ENCODE measurements around the gene AK1. TPM values are rescaled to one million over a fixed set of nuclear protein-coding genes. Genes with fewer than 3 reads are reported as not detected.

AK1 gene
- total and polyA plus RNA-seq, 2 of the 8 experiments (the other 6 are each of a cell fraction or from before 2014, with no cell fraction given) = 37.9 to 39.2 TPM

GRCh38 chr9:127865645-127866464 lies 11.6 kb downstream of the AK1 start:
- no peaks in the 10 kb centered on the region; a peak in 1 of 7 replicates for H3K27me3 ChIP-seq (replicated peaks in 1 of 4; ENCODE audit: control insufficient read depth in 3 of 4, extremely low read depth in 1 of 4, insufficient read depth in 3 of 4, low read length in 3 of 4)
- 86 to 100% methylated on average over 2 to 19 of the region's 19 CpGs for WGBS, 2 experiments (ENCODE audit: extremely low coverage in 1 of 2, insufficient coverage in 1 of 2, insufficient read length in 1 of 2, insufficient replicate concordance in 2 of 2, low coverage in 1 of 2, low lambda C conversion rate in 2 of 2, missing lambda C conversion rate in 1 of 2)
- no peak overlapping the region for H3K27ac ChIP-seq (ENCODE audit: low read depth, low read length)
- TF ChIP-seq EP300 (IDR thresholded peaks at IDR 0.05; ENCODE audit: borderline replicate concordance in 1 of 2, low read depth in 2 of 2, low read length in 2 of 2) (no peak), SIRT6 (IDR thresholded peaks at IDR 0.05; ENCODE audit: low read length) (no peak), SIX5 (IDR thresholded peaks at IDR 0.05; ENCODE audit: low read depth, low read length) (no peak), PHF8 (conservative IDR thresholded peaks at IDR 0.05; ENCODE audit: low read depth, low read length) (no peak), TAF7 (optimal IDR thresholded peaks at IDR 0.05; ENCODE audit: borderline replicate concordance, low read depth, low read length) (no peak), HDAC2 (IDR thresholded peaks at IDR 0.05; ENCODE audit: borderline replicate concordance in 1 of 2, low read depth in 2 of 2, low read length in 2 of 2) (no peak), BACH1 (IDR thresholded peaks at IDR 0.05; ENCODE audit: low read length) (no peak)

More at GRCh38 chr9:127865645-127866464, 11.6 kb downstream of the AK1 start:
- peaks cover 0 to 5% of the 10 kb centered on the region in 2 experiments for H4K20me1 ChIP-seq (replicated peaks in 1 of 2; ENCODE audit: control insufficient read depth in 1 of 2, insufficient read depth in 2 of 2, low read length in 2 of 2)
- H3K4ac ChIP-seq (replicated peaks; ENCODE audit: insufficient read length, low read depth, low read length) = no peak overlapping the region
- no peak for DNase-seq (ENCODE audit: low read depth in 1 of 2, low spot score in 2 of 2)
- H3K56ac ChIP-seq (replicated peaks; ENCODE audit: insufficient read length, low read depth, low read length) = no peak overlapping the region
- H4K8ac ChIP-seq (ENCODE audit: extremely low read depth, insufficient read depth, low read length) = no peak overlapping the region
- CTCF ChIA-PET (ENCODE audit: partially characterized antibody) = interaction anchor here (0.6 to 9.2 kb wide), 11 partner anchors 8 to 287 kb away, joined by 3 to 114 read pairs (median 5); no protein-coding TSS in a partner anchor
- no peak overlapping the region for H2AFZ ChIP-seq (ENCODE audit: low read length)
- no peaks in the 10 kb centered on the region for H3K9me3 ChIP-seq (ENCODE audit: insufficient read depth in 2 of 2, low read depth in 1 of 2, low read length in 1 of 2)
- no peaks in the 10 kb centered on the region; the same call in 1 of the 2 replicates for H3K79me1 ChIP-seq (ENCODE audit: low read depth, low read length)
- H2BK120ac ChIP-seq (replicated peaks; ENCODE audit: low read depth, low read length) = no peak overlapping the region
- H3K23me2 ChIP-seq (ENCODE audit: low read depth, low read length) = peaks cover 4% of the 10 kb centered on the region; the same call in 1 of the 2 replicates
- H2BK12ac ChIP-seq (ENCODE audit: low read depth, low read length) = peak overlapping the region; percentile 77; the same call in 1 of the 2 replicates
- H3K36me3 ChIP-seq (ENCODE audit: control insufficient read depth in 2 of 4, insufficient read depth in 4 of 4, low read length in 3 of 4) = no peaks in the 10 kb centered on the region
- peak overlapping the region; percentile 43; the same call in 1 of the 2 replicates for H2BK20ac ChIP-seq (ENCODE audit: low read length)
- no peak overlapping the region for H3K4me2 ChIP-seq (ENCODE audit: insufficient read depth in 1 of 2, low read depth in 2 of 2, low read length in 2 of 2)
- no peaks in the 10 kb centered on the region for H3K79me2 ChIP-seq (ENCODE audit: control insufficient read depth in 1 of 2, insufficient read depth in 2 of 2, low read length in 2 of 2)
- H4K91ac ChIP-seq (replicated peaks; ENCODE audit: insufficient read length, low read length) = peak overlapping the region; percentile 88
- no peak for FAIRE-seq
- H3K9ac ChIP-seq (replicated peaks in 1 of 4; ENCODE audit: extremely low read depth in 1 of 4, low read depth in 3 of 4, low read length in 3 of 4) = peak overlapping the region in 1 of 4 experiments; percentile 39; a peak in 2 of 7 replicates
- peaks cover 0 to 8% (median 2%) of the 10 kb centered on the region in 4 experiments; a peak in 1 of 7 replicates for H3K4me1 ChIP-seq (replicated peaks in 1 of 4; ENCODE audit: control insufficient read depth in 3 of 4, insufficient read depth in 4 of 4, low read length in 3 of 4)
- H3K4me3 ChIP-seq (ENCODE audit: extremely low read depth in 1 of 4, insufficient read depth in 2 of 4, low read depth in 3 of 4, low read length in 4 of 4) = no peak overlapping the region
- H3K23ac ChIP-seq (ENCODE audit: insufficient read length) = no peak overlapping the region
- H2BK5ac ChIP-seq (ENCODE audit: low read depth, low read length) = peak overlapping the region; percentile 75; the same call in 1 of the 2 replicates
- no peak overlapping the region for H3K18ac ChIP-seq (ENCODE audit: extremely low read depth, low read length)
- H3K14ac ChIP-seq (ENCODE audit: insufficient read length) = no peak overlapping the region
- peak overlapping the region; percentile 98; the same call in 1 of the 2 replicates for H2BK15ac ChIP-seq (ENCODE audit: low read length)
- no peak overlapping the region for H4K5ac ChIP-seq (ENCODE audit: insufficient read length, low read depth, low read length)
- POLR2A ChIA-PET (ENCODE audit: partially characterized antibody) = interaction anchor here (0.6 to 3.5 kb wide), 4 partner anchors 8 to 415 kb away, joined by 3 to 15 read pairs (median 4); partner anchors contain the start of genes ENG, LRSAM1 and RPL12
- peak overlapping the region; percentile 95 for H2AK5ac ChIP-seq (ENCODE audit: low read depth, low read length)

All from H1 (cell line).